Loucy (cell line): ENCODE data around the gene C5orf15.
A peak's percentile ranks its signal among the peaks of the same experiment; 100 is the strongest.

Source experiments
- H2AFZ ChIP-seq: fragments of 200-600 bp; sonication (generic); 2 replicates; pipeline ENCODE4 v1.6.0; 2016; ENCODE audit warnings: antibody characterized with exemption, mild to moderate bottlenecking, low read length, moderate library complexity
- H3F3A ChIP-seq: fragments of 200-600 bp; 2 replicates; pipeline ENCODE4 v1.6.0; 2016; ENCODE audit warnings: antibody characterized with exemption, low read depth, mild to moderate bottlenecking
- H3K27me3 ChIP-seq: fragments of 200-600 bp; sonication (generic); 2 replicates; pipeline ENCODE4 v1.6.1; 2014; ENCODE audit warnings: low read length, mild to moderate bottlenecking; ENCODE audit not compliant: insufficient read depth, poor library complexity, severe bottlenecking
- H3K36me3 ChIP-seq: fragments of 200-600 bp; sonication (generic); 2 replicates; pipeline ENCODE4 v1.6.1; 2016; ENCODE audit warnings: low read length; ENCODE audit not compliant: insufficient read depth
- H3K4me1 ChIP-seq: fragments of 200-600 bp; sonication (generic); 2 replicates; pipeline ENCODE4 v1.5.1; 2014; ENCODE audit warnings: low read length, mild to moderate bottlenecking; ENCODE audit not compliant: insufficient read depth, poor library complexity, severe bottlenecking
- H3K4me2 ChIP-seq: fragments of 200-600 bp; sonication (generic); 2 replicates; pipeline ENCODE4 v1.6.0; 2014; ENCODE audit warnings: antibody characterized with exemption, low read length, low read depth, mild to moderate bottlenecking; ENCODE audit not compliant: poor library complexity, severe bottlenecking
- H3K4me3 ChIP-seq: fragments of 200-600 bp; sonication (generic); 2 replicates; pipeline ENCODE4 v1.5.1; 2014; ENCODE audit warnings: low read length, mild to moderate bottlenecking, mixed read lengths; ENCODE audit not compliant: poor library complexity, severe bottlenecking
- H3K79me2 ChIP-seq: fragments of 200-600 bp; sonication (generic); 2 replicates; pipeline ENCODE4 v1.6.1; 2014; ENCODE audit warnings: low read length; ENCODE audit not compliant: insufficient read depth
- H3K9ac ChIP-seq: fragments of 200-600 bp; sonication (generic); 2 replicates; pipeline ENCODE4 v1.6.0; 2014; ENCODE audit warnings: mild to moderate bottlenecking, low read depth, low read length, moderate library complexity; ENCODE audit not compliant: poor library complexity, severe bottlenecking
- H3K9me2 ChIP-seq: fragments of 200-600 bp; sonication (generic); replicated peaks from 2 replicates; pipeline ENCODE4 v1.6.1; 2016; ENCODE audit warnings: low read depth, low read length, mixed read lengths
- H3K9me3 ChIP-seq: fragments of 200-600 bp; sonication (generic); 2 replicates; pipeline ENCODE4 v1.6.1; 2014; ENCODE audit warnings: mild to moderate bottlenecking, antibody characterized with exemption, low read length, low read depth; ENCODE audit not compliant: insufficient read depth
- H4K20me1 ChIP-seq: fragments of 200-600 bp; sonication (generic); 2 replicates; pipeline ENCODE4 v1.6.0; 2014; ENCODE audit warnings: antibody characterized with exemption, low read length, mild to moderate bottlenecking; ENCODE audit not compliant: insufficient read depth, poor library complexity, severe bottlenecking
- EZH2phosphoT487 ChIP-seq: fragments of 200-600 bp; IDR thresholded peaks from 2 replicates; pipeline ENCODE4 v1.6.1; 2018; ENCODE audit warnings: antibody characterized with exemption, mild to moderate bottlenecking, moderate library complexity, borderline replicate concordance
- TF ChIP-seq, protein P1 (sequence below): fragments of 200-600 bp; sonication (generic); conservative IDR thresholded peaks from 2 replicates; pipeline ENCODE4 v1.5.1; 2014; ENCODE audit warnings: mild to moderate bottlenecking, antibody characterized with exemption, low read length

The C5orf15 gene

GRCh38 chr5:133967124-133967523 lies 1.3 kb downstream of the C5orf15 start:
- Histone ChIP-seq H3K9me3 (no peaks in the 10 kb centered on the region), H3K4me1 (no peaks in the 10 kb centered on the region), H3F3A (no peaks in the 10 kb centered on the region), H3K36me3 (no peaks in the 10 kb centered on the region; the same call in 1 of the 2 replicates), H4K20me1 (peaks cover 2% of the 10 kb centered on the region), H3K27me3 (no peaks in the 10 kb centered on the region), H3K4me3 (peak overlapping the region; percentile 83), H3K79me2 (peaks cover 22% of the 10 kb centered on the region), H3K9ac (peak overlapping the region; percentile 89), H2AFZ (no peak overlapping the region), H3K4me2 (peak overlapping the region; percentile 81), H3K9me2 (no peaks in the 10 kb centered on the region)
- no peak for TF ChIP-seq EZH2phosphoT487
- TF ChIP-seq, protein P1, sequence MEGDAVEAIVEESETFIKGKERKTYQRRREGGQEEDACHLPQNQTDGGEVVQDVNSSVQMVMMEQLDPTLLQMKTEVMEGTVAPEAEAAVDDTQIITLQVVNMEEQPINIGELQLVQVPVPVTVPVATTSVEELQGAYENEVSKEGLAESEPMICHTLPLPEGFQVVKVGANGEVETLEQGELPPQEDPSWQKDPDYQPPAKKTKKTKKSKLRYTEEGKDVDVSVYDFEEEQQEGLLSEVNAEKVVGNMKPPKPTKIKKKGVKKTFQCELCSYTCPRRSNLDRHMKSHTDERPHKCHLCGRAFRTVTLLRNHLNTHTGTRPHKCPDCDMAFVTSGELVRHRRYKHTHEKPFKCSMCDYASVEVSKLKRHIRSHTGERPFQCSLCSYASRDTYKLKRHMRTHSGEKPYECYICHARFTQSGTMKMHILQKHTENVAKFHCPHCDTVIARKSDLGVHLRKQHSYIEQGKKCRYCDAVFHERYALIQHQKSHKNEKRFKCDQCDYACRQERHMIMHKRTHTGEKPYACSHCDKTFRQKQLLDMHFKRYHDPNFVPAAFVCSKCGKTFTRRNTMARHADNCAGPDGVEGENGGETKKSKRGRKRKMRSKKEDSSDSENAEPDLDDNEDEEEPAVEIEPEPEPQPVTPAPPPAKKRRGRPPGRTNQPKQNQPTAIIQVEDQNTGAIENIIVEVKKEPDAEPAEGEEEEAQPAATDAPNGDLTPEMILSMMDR: no peak

GRCh38 chr5:133966090-133966489 lies 2.3 kb downstream of the C5orf15 start:
- peak overlapping the region; percentile 81 for H3K4me2 ChIP-seq
- H3K36me3 ChIP-seq: no peaks in the 10 kb centered on the region
- peaks cover 22% of the 10 kb centered on the region for H3K79me2 ChIP-seq
- no peak for TF ChIP-seq EZH2phosphoT487
- TF ChIP-seq, protein P1: no peak
- no peak overlapping the region for H2AFZ ChIP-seq
- no peak overlapping the region for H3K9ac ChIP-seq
- no peaks in the 10 kb centered on the region for H3K4me1 ChIP-seq
- H3K27me3 ChIP-seq: no peaks in the 10 kb centered on the region
- H3K9me3 ChIP-seq: no peaks in the 10 kb centered on the region
- H3K4me3 ChIP-seq: no peak overlapping the region
- H3F3A ChIP-seq: no peaks in the 10 kb centered on the region
- H3K9me2 ChIP-seq: no peaks in the 10 kb centered on the region
- peaks cover 2% of the 10 kb centered on the region for H4K20me1 ChIP-seq

- Histone ChIP-seq H3K9ac (no peak overlapping the region), H3K4me2 (no peak overlapping the region), H3K9me2 (no peaks in the 10 kb centered on the region), H3K4me3 (no peak overlapping the region), H3K9me3 (no peaks in the 10 kb centered on the region), H3F3A (no peaks in the 10 kb centered on the region), H4K20me1 (peaks cover 2% of the 10 kb centered on the region), H3K27me3 (no peaks in the 10 kb centered on the region), H3K36me3 (no peaks in the 10 kb centered on the region), H3K4me1 (no peaks in the 10 kb centered on the region), H3K79me2 (peaks cover 19% of the 10 kb centered on the region), H2AFZ (no peak overlapping the region)
- TF ChIP-seq, protein P1: no peak
- no peak for TF ChIP-seq EZH2phosphoT487
Observed at GRCh38 chr5:133963493-133964128, 4.8 kb downstream of the C5orf15 start.
